ENCODE results near the gene ONECUT2.
"Not testable (repeated sequence)": the region's sequence is repeated elsewhere in the genome, so short reads cannot be mapped to it uniquely, and the experiment has no call there.

ONECUT2 gene

GRCh38 chr18:57498682-57499256 lies 63.6 kb downstream of the ONECUT2 start:
- TF ChIP-seq, protein P1, sequence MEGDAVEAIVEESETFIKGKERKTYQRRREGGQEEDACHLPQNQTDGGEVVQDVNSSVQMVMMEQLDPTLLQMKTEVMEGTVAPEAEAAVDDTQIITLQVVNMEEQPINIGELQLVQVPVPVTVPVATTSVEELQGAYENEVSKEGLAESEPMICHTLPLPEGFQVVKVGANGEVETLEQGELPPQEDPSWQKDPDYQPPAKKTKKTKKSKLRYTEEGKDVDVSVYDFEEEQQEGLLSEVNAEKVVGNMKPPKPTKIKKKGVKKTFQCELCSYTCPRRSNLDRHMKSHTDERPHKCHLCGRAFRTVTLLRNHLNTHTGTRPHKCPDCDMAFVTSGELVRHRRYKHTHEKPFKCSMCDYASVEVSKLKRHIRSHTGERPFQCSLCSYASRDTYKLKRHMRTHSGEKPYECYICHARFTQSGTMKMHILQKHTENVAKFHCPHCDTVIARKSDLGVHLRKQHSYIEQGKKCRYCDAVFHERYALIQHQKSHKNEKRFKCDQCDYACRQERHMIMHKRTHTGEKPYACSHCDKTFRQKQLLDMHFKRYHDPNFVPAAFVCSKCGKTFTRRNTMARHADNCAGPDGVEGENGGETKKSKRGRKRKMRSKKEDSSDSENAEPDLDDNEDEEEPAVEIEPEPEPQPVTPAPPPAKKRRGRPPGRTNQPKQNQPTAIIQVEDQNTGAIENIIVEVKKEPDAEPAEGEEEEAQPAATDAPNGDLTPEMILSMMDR (IDR thresholded peaks at IDR 0.05; ENCODE audit: low read length, missing control alignments), result no peak
- no peak for DNase-seq (ENCODE audit: low read depth)

GRCh38 chr18:57502624-57503023 lies 67.5 kb downstream of the ONECUT2 start:
- TF ChIP-seq, protein P1 (IDR thresholded peaks at IDR 0.05; ENCODE audit: low read length, missing control alignments), result no peak
- no peak for DNase-seq (ENCODE audit: low read depth)
- no peak overlapping the region for H3K4me3 ChIP-seq (replicated peaks; ENCODE audit: low read depth, low read length)

More at GRCh38 chr18:57498682-57499256, 63.6 kb downstream of the ONECUT2 start:
- H3K4me3 ChIP-seq (replicated peaks; ENCODE audit: low read depth, low read length), result no peak overlapping the region

DNA sequence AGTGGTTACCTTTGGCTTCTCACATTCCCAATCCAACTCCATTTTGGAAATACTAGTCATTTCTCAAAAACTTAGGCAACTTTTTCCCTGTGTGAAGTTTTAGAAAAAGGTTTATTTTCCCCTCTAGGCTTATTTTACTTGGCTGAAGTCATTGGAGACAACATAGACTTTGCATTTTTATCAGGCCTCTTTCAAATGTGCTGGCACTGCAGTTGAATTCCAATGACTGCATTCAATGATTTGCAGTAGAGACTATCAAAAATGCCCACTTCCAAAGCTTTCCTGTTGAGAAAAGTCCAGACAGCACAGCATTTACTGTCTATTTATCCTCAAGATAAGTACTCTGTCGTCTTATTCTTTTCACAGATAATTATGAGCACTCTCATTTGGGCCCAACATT lies 70.1 kb downstream of the ONECUT2 start:
- TF ChIP-seq, protein P1 (IDR thresholded peaks at IDR 0.05; ENCODE audit: low read length, missing control alignments), result no peak

GRCh38 chr18:57516056-57516455 lies 80.9 kb downstream of the ONECUT2 start:
- DNase-seq (ENCODE audit: low read depth), result no peak
- TF ChIP-seq, protein P1 (IDR thresholded peaks at IDR 0.05; ENCODE audit: low read length, missing control alignments), result no peak

More for the DNA sequence above, 70.1 kb downstream of the ONECUT2 start:
- no peak overlapping the region for H3K4me3 ChIP-seq (replicated peaks; ENCODE audit: low read depth, low read length)
- DNase-seq (ENCODE audit: low read depth), result no peak

GRCh38 chr18:57518533-57518932 lies 83.4 kb downstream of the ONECUT2 start:
- no peak overlapping the region for H3K4me3 ChIP-seq (replicated peaks; ENCODE audit: low read depth, low read length)
- no peak for DNase-seq (ENCODE audit: low read depth)
- TF ChIP-seq, protein P1 (IDR thresholded peaks at IDR 0.05; ENCODE audit: low read length, missing control alignments), result no peak

More at GRCh38 chr18:57516056-57516455, 80.9 kb downstream of the ONECUT2 start:
- H3K4me3 ChIP-seq (replicated peaks; ENCODE audit: low read depth, low read length), result no peak overlapping the region

DNA sequence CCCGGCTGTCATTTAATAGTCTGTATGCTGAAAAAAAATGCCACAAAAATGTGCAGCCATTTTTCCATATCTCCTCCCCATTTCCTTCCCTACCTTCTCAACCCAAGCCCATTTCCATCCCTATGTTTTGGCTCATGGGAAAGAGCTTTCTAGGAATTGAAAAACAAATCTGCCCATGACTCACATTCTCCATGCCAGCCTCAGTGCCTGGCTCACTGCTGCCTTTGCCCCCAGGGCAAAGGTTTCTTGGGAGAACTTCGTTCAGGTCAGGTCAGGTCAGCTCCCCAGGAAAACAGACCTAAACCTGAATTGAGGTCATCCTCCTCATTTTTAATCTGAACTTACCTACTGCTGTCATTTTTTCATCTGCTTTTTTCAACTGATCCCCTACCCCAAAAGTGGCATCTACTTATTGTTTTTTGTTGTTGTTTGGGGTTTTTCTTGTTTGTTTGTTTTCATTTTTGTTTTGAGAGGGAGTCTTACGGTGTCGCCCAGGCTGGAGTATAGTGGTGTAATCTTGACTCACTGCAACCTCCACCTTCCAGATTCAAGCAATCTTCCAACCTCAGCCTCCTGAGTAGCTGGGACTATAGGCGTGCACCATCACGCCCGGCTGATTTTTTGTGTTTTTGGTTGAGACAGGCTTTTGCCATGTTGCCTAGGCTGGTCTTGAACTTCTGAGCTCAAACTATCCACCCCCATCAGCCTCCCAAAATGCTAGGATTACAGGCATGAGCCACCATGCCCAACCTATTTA lies 84.7 kb downstream of the ONECUT2 start:
- no peak for DNase-seq (ENCODE audit: low read depth)
- TF ChIP-seq, protein P1 (IDR thresholded peaks at IDR 0.05; ENCODE audit: low read length, missing control alignments), result no peak
- no peak overlapping the region for H3K4me3 ChIP-seq (replicated peaks; ENCODE audit: low read depth, low read length)

DNA sequence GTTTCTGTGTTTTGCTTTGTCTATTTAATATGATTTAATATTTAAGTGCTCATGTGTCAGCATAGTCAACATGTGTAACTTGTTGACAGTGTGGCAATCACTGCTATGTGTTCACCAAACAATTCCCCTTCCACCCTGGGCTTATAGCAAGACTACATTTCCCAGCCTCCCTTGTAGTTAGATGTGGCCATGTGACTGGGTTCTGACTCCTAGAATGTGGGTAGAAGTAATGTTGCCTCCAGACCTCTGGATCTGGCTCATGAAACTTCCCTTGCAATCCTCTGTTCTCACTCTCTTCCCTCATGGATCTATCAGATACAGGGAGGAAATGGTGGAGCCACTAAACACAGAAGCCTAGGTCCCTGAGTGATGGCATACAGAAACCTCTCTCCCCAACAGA lies 87.2 kb downstream of the ONECUT2 start:
- H3K4me3 ChIP-seq (replicated peaks; ENCODE audit: low read depth, low read length); DNase-seq (ENCODE audit: low read depth): not testable (repeated sequence)

Measured in fibroblast of pulmonary artery (primary cell).